ENCODE measurements around the gene RAI1.
A peak's percentile ranks its signal among the peaks of the same experiment; 100 is the strongest.

Gene RAI1

GRCh38 chr17:17776889-17777288 is 95.6 kb downstream of the RAI1 start:
- no peak overlapping the region for H3K4me3 ChIP-seq (ENCODE audit: low read length)
- TF ChIP-seq ZNF274 (IDR thresholded peaks at IDR 0.05; ENCODE audit: low read depth, low read length): no peak

GRCh38 chr17:17778308-17779014 is 97.2 kb downstream of the RAI1 start:
- H3K4me3 ChIP-seq (ENCODE audit: low read length): no peak overlapping the region
- TF ChIP-seq ZNF274 (IDR thresholded peaks at IDR 0.05; ENCODE audit: low read depth, low read length): no peak

GRCh38 chr17:17779015-17779611 is 97.9 kb downstream of the RAI1 start:
- no peak for TF ChIP-seq ZNF274 (IDR thresholded peaks at IDR 0.05; ENCODE audit: low read depth, low read length)
- no peak overlapping the region for H3K4me3 ChIP-seq (ENCODE audit: low read length)

- TF ChIP-seq ZNF274 (IDR thresholded peaks at IDR 0.05; ENCODE audit: low read depth, low read length): no peak
- H3K4me3 ChIP-seq (ENCODE audit: low read length): no peak overlapping the region
These were observed 99.8 kb downstream of the RAI1 start for GRCh38 chr17:17780922-17781590.

GRCh38 chr17:17781591-17782496 is 100.6 kb downstream of the RAI1 start:
- TF ChIP-seq ZNF274 (IDR thresholded peaks at IDR 0.05; ENCODE audit: low read depth, low read length): no peak
- H3K4me3 ChIP-seq (ENCODE audit: low read length): peak overlapping the region; percentile 40; the same call in 1 of the 2 replicates

GRCh38 chr17:17782523-17783115 is 101.4 kb downstream of the RAI1 start:
- peak overlapping the region; percentile 40; the same call in 1 of the 2 replicates for H3K4me3 ChIP-seq (ENCODE audit: low read length)
- TF ChIP-seq ZNF274 (IDR thresholded peaks at IDR 0.05; ENCODE audit: low read depth, low read length): no peak

GRCh38 chr17:17783116-17783824 is 102.0 kb downstream of the RAI1 start:
- peak overlapping the region; percentile 46; the same call in 1 of the 2 replicates for H3K4me3 ChIP-seq (ENCODE audit: low read length)
- TF ChIP-seq ZNF274 (IDR thresholded peaks at IDR 0.05; ENCODE audit: low read depth, low read length): no peak

GRCh38 chr17:17783825-17784656 is 102.8 kb downstream of the RAI1 start:
- H3K4me3 ChIP-seq (ENCODE audit: low read length): peak overlapping the region; percentile 46; the same call in 1 of the 2 replicates
- no peak for TF ChIP-seq ZNF274 (IDR thresholded peaks at IDR 0.05; ENCODE audit: low read depth, low read length)

GRCh38 chr17:17784657-17785267 is 103.5 kb downstream of the RAI1 start:
- TF ChIP-seq ZNF274 (IDR thresholded peaks at IDR 0.05; ENCODE audit: low read depth, low read length): no peak
- H3K4me3 ChIP-seq (ENCODE audit: low read length): no peak overlapping the region

GRCh38 chr17:17785407-17785806 is 104.1 kb downstream of the RAI1 start:
- no peak for TF ChIP-seq ZNF274 (IDR thresholded peaks at IDR 0.05; ENCODE audit: low read depth, low read length)
- H3K4me3 ChIP-seq (ENCODE audit: low read length): no peak overlapping the region

GRCh38 chr17:17786998-17787397 is 105.7 kb downstream of the RAI1 start:
- H3K4me3 ChIP-seq (ENCODE audit: low read length): no peak overlapping the region
- TF ChIP-seq ZNF274 (IDR thresholded peaks at IDR 0.05; ENCODE audit: low read depth, low read length): no peak

- H3K4me3 ChIP-seq (ENCODE audit: low read length): no peak overlapping the region
- TF ChIP-seq ZNF274 (IDR thresholded peaks at IDR 0.05; ENCODE audit: low read depth, low read length): no peak
These were observed 106.3 kb downstream of the RAI1 start for GRCh38 chr17:17787568-17787967.

All from GM08714 (cell line).